HUES64 (cell line): Measurements from ENCODE around the gene DTNA.
"Not testable (repeated sequence)": the region's sequence is repeated elsewhere in the genome, so short reads cannot be mapped to it uniquely, and the experiment has no call there.

Experiments used
- H3K27ac ChIP-seq: 2 replicates; pipeline ENCODE4 v1.7.0; 2013; ENCODE audit warnings: low read depth, low read length, inconsistent platforms
- H3K27me3 ChIP-seq: 2 replicates; pipeline ENCODE4 v1.6.1; 2013; ENCODE audit warnings: mild to moderate bottlenecking, low read length; ENCODE audit not compliant: insufficient read depth
- H3K36me3 ChIP-seq: 2 replicates; pipeline ENCODE4 v1.6.1; 2013; ENCODE audit warnings: mild to moderate bottlenecking, low read length; ENCODE audit not compliant: insufficient read depth
- H3K4me1 ChIP-seq: 2 replicates; pipeline ENCODE4 v1.6.1; 2013; ENCODE audit warnings: mild to moderate bottlenecking, low read length, moderate library complexity; ENCODE audit not compliant: insufficient read depth
- H3K4me3 ChIP-seq: 2 replicates; pipeline ENCODE4 v1.5.1; 2013; ENCODE audit warnings: mild to moderate bottlenecking, low read length, moderate library complexity
- H3K9ac ChIP-seq: 2 replicates; pipeline ENCODE4 v1.6.1; 2013; ENCODE audit warnings: mild to moderate bottlenecking, low read depth, low read length
- H3K9me3 ChIP-seq: 2 replicates; pipeline ENCODE4 v1.6.1; 2013; ENCODE audit warnings: low read depth, low read length; ENCODE audit not compliant: insufficient read depth
- WGBS: fragments of 150-250, 120-280 bp; methylation state at CpG from one replicate; pipeline ENCODE4 v1.1.7; 2013; ENCODE audit warnings: missing lambda C conversion rate; 5-methylcytosine and 5-hydroxymethylcytosine counted together

DTNA gene

DNA sequence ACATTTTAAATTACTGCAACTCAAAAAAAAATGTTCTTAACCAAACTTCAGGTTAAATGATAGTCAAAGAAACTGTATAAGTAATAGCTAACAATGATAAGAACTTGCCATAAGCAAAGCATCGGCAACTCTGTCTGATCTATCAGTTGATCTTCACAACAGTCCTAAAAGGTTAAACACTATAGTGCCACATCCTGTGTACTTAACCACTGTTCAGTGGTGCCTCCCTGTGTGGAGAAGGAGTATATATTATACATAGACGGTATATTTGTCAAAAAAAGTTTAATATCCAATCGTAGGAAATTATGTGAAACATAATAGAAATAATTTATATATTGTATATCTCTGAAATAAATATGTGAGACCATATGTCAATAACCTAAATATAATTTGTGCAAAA is 13.0 kb downstream of the DTNA start:
- Histone ChIP-seq H3K4me1 (no peaks in the 10 kb centered on the region), H3K9ac (no peak overlapping the region), H3K27me3 (no peaks in the 10 kb centered on the region), H3K27ac (no peak overlapping the region), H3K36me3 (no peaks in the 10 kb centered on the region), H3K9me3 (no peaks in the 10 kb centered on the region), H3K4me3 (no peak overlapping the region)
- WGBS: 90% methylated on average over 1 of the region's 3 CpGs

DNA sequence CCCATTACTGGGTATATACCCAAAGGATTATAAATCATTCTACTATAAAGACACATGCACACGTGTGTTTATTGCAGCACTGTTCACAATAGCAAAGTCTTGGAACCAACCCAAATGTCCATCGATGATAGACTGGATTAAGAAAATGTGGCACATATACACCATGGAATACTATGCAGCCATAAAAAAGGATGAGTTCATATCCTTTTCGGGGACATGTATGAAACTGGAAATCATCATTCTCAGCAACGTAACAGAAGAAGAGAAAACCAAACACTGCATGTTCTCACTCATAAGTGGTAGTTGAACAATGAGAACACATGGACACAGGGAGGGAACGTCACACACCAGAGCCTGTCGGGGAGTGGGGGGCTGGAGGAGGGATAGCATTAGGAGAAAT is 15.6 kb downstream of the DTNA start:
- H3K27ac ChIP-seq, H3K36me3 ChIP-seq: not testable (repeated sequence)

DNA sequence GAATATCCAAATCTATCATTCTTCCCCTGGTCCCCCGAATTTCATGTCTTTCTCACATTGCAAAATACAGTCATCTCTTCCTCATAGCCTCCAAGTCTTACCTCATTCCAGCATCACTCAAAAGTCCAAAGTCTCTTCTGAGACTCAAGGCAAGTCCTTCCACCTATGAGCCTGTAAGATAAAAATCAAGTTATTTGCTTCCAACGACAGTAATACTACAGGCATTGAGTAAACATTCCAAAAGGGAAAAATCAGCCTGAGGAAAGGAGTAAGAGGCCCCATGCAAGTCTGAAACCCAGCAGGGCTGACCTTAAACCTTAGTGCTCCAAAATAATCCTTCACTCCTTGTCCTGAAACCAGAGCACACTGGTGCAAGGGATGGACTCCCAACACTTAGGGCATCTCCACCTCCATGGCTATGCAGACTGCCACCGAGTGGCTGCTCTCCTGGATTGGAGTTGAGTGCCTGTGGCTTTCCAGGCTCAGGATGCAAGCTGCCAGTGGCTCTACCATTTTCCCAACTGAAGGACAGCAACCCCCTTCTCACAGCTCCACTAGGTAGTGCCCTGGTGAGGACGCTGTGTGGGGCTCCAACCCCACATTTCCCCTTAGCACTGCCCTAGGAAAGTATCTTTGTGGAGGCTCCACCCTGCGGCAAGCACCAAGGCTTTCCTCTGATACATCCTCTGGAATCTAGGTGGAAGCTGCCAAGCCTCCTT is 16.3 kb downstream of the DTNA start:
- no peaks in the 10 kb centered on the region for H3K27me3 ChIP-seq
- H3K9ac ChIP-seq: no peak overlapping the region
- H3K4me1 ChIP-seq: peaks cover 14% of the 10 kb centered on the region
- H3K27ac ChIP-seq: no peak overlapping the region
- 89% methylated on average over 5 of the region's 5 CpGs for WGBS
- no peaks in the 10 kb centered on the region for H3K36me3 ChIP-seq
- no peaks in the 10 kb centered on the region for H3K9me3 ChIP-seq
- H3K4me3 ChIP-seq: no peak overlapping the region

More for the DNA sequence above, 15.6 kb downstream of the DTNA start:
- not testable (repeated sequence) for H3K9ac ChIP-seq, H3K9me3 ChIP-seq, H3K4me3 ChIP-seq, H3K27me3 ChIP-seq
- peaks cover 14% of the 10 kb centered on the region for H3K4me1 ChIP-seq
- WGBS: 96% methylated on average over 5 of the region's 6 CpGs

DNA sequence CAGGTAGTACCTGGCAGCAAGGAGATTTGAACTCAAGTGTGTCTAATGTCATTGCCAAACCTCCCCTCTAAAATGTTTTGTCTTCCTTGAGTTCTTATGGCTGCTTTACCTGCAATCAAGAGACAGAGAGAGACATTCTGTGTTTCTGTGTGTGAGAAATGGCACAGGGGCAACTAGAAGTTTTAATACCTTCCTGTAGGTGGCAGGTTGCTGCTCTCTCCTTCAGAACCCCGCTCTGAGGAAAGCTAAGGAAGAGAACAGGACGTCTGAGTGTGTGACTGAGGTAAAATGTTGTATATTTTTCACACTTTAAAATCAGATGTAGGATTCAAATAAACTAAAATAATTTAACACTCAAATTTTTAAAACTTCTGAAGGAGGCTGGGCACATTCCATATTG is 19.2 kb downstream of the DTNA start:
- Histone ChIP-seq H3K4me3 (no peak overlapping the region), H3K27me3 (no peaks in the 10 kb centered on the region), H3K4me1 (peaks cover 14% of the 10 kb centered on the region), H3K9me3 (no peaks in the 10 kb centered on the region), H3K9ac (no peak overlapping the region), H3K27ac (no peak overlapping the region), H3K36me3 (no peaks in the 10 kb centered on the region)
- 25% methylated on average over 1 of the region's 2 CpGs for WGBS

DNA sequence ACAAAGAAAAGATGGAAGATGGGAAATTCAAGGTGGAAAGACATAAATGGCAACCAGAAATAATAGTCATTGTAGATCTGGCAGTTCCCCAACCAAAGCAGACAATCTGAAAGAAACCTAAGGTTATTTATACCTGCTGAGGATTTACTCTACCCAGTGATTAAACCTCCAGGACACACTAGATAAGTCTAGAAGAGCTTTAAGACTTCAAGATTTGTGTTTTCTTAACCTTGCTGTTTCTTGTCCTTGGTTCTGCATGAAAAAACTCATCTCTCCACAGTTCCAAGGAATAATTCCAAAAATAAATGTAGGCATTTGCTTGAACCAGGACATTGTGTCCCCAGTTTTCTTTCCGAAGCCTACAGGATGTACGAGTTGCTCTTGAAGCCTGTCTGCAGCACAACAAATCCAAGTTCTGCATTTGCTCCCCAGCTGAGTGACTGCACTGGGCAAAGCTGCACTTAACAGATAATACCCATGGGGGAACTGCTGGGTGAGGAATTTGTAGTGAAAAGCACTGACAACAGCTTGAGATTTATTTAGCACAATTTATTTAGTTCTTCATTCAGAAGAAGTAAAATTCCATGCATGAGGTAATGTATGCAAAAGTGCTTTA is 19.8 kb downstream of the DTNA start:
- no peaks in the 10 kb centered on the region for H3K36me3 ChIP-seq
- no peaks in the 10 kb centered on the region for H3K9me3 ChIP-seq
- H3K27me3 ChIP-seq: no peaks in the 10 kb centered on the region
- H3K9ac ChIP-seq: no peak overlapping the region
- H3K4me3 ChIP-seq: no peak overlapping the region
- H3K27ac ChIP-seq: no peak overlapping the region
- WGBS: 85% methylated on average over 2 of the region's 2 CpGs
- H3K4me1 ChIP-seq: peaks cover 14% of the 10 kb centered on the region

DNA sequence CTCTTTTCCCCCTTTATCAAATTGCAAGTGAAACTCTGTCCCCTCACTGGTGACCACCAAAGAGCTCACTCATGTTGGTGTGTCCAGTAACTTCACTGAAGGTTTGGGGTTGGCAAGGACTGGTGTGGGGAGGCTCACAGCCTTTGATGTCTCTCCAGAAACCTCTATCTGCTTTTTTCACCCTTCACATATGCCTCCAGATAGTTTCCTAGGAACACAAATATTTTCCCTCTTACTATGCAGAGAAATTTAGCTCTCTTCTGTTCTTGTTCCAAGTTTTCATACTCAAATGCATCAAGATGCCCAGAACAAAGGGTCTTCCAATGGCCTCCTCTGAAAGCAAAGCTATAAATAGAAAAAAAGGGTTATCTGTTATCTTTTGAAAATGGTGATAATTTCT is 20.7 kb downstream of the DTNA start:
- H3K9me3 ChIP-seq: no peaks in the 10 kb centered on the region
- no peaks in the 10 kb centered on the region for H3K36me3 ChIP-seq
- H3K27me3 ChIP-seq: no peaks in the 10 kb centered on the region
- H3K4me3 ChIP-seq: no peak overlapping the region
- no peak overlapping the region for H3K9ac ChIP-seq
- H3K27ac ChIP-seq: no peak overlapping the region
- H3K4me1 ChIP-seq: peaks cover 14% of the 10 kb centered on the region

DNA sequence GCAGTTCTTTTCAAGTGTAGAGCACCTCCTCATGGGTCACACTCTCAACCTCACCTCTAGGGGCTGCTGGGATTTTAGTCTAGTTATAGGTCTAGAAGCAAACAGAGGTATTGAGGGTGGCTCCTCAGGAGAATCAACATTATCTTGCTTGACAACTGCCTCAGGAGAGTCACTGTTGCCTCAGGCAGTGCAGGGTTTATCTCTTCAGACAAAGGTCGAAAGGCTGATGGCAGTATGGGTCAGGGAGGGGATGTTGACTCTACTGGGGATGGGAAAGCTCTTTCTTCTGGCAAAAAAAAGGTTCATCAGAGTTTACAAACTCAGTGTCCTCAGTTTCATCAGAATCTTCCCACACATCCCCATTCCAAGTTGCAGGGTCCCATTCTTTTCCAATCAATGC is 24.0 kb downstream of the DTNA start:
- no peak overlapping the region for H3K4me3 ChIP-seq
- 80% methylated on average over 1 of the region's 1 CpG for WGBS
- H3K4me1 ChIP-seq: peaks cover 22% of the 10 kb centered on the region
- no peaks in the 10 kb centered on the region for H3K27me3 ChIP-seq
- no peak overlapping the region for H3K9ac ChIP-seq
- H3K27ac ChIP-seq: no peak overlapping the region
- H3K36me3 ChIP-seq: no peaks in the 10 kb centered on the region
- H3K9me3 ChIP-seq: no peaks in the 10 kb centered on the region

DNA sequence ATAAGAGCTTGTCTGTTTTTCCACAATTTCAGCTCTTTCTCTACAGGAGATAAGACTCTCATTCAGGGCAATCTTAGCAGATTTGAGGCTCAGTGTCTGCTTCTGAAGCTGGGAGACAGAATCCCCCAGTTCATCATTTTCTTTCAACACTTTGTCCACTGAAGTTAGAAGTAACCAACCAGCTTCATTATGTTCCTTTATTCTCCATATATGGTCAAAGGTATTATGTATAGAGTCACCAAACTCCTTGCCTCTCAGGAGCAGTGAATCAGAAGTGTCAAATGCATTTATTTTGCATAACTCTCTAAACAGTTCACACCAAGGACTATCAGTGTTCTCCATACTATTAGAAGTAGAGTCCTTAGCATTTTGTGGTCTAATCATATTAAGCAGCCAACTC is 24.4 kb downstream of the DTNA start:
- H3K9me3 ChIP-seq, H3K36me3 ChIP-seq: not testable (repeated sequence)

DNA sequence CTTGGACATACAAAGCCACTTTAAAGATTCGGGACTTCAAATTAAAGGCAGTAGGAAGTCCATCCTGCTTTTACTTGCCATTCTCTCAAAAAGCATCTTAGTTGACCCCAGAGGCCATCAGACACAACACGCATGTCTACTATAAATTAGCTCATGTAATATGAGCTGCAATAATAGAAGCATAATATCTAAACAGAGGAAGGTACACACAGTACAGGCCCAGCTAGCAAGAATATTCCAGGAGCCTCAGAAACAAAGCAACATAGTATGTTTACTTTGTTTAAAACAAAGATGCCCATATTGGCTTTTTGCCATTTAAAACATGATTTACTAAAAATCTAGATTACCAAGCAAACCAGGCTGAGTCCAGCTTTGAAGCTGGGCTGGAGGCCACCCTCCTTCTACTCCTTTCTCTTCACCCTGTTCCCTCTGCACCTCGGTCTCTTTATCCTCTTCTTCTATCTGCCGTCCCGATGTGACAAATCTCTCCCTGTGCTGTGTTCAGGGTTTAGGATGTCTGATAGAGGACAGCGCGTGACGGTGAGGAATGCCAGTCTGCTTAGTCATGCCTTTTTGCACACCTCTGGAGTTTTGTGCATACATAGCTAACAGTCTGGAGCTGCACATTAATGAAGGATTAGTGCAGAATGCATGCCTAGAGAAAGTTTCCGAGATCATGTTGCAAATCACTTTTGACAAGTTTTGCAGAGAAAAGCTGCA is 28.2 kb downstream of the DTNA start:
- Histone ChIP-seq H3K4me3 (no peak overlapping the region), H3K9me3 (no peaks in the 10 kb centered on the region), H3K27me3 (no peaks in the 10 kb centered on the region), H3K9ac (no peak overlapping the region), H3K36me3 (no peaks in the 10 kb centered on the region), H3K4me1 (peaks cover 20% of the 10 kb centered on the region), H3K27ac (no peak overlapping the region)
- 84% methylated on average over 8 of the region's 9 CpGs for WGBS

More for the DNA sequence above, 24.4 kb downstream of the DTNA start:
- H3K27ac ChIP-seq, H3K4me3 ChIP-seq, H3K27me3 ChIP-seq, H3K9ac ChIP-seq: not testable (repeated sequence)
- peaks cover 21% of the 10 kb centered on the region for H3K4me1 ChIP-seq

DNA sequence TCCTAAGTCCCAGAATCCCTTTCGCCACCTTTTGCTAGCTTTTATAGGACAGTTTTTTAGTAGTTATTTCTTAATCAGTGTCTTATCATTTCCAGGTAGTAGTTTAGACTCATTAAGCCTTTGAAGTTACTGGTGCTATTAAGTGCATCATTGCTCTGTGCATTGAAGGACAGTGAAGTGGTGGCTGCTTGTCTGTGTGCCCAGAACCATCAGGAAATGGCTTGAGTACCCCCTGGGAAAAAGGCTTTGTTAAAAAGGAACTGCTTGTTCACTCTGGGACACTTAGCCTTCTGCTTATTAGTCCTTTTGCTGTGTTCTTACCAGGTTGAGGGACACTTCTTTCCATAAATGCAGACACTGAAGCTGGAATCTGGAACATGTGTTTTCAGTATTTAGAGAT is 30.0 kb downstream of the DTNA start:
- Histone ChIP-seq H3K9me3 (no peaks in the 10 kb centered on the region), H3K36me3 (no peaks in the 10 kb centered on the region), H3K27ac (no peak overlapping the region), H3K9ac (no peak overlapping the region), H3K4me1 (peaks cover 20% of the 10 kb centered on the region), H3K4me3 (no peak overlapping the region), H3K27me3 (no peaks in the 10 kb centered on the region)
- no CpG with 5 or more reads among the region's 1 CpG for WGBS

DNA sequence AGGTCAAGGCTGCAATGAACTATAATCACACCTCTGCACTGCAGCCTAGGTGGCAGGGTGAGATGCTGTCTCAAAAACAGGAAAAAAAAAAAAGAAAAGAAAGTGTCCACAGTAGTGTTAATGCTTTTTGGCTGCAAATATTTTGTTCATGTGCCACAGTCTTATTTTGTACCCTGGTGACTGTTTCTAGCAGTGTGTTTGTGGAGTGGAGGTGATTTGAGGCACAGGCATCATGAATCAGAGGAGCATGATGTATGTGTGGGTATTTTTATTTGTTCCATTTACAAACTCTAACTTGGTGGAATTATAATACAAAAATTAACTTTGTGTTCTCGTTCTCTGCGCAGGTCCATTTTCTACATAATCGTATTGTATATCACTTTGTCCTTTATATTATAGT is 30.6 kb downstream of the DTNA start:
- H3K4me1 ChIP-seq: peaks cover 20% of the 10 kb centered on the region
- H3K27ac ChIP-seq: no peak overlapping the region
- no peak overlapping the region for H3K4me3 ChIP-seq
- no CpG with 5 or more reads among the region's 3 CpGs for WGBS
- no peaks in the 10 kb centered on the region for H3K9me3 ChIP-seq
- no peaks in the 10 kb centered on the region for H3K36me3 ChIP-seq
- H3K27me3 ChIP-seq: no peaks in the 10 kb centered on the region
- no peak overlapping the region for H3K9ac ChIP-seq
